SU-DHL-6 (cell line): Measurements from ENCODE around the gene ATRNL1.

Experiments
- H2AFZ ChIP-seq: fragments of 200-600 bp; sonication (generic); 2 replicates; pipeline ENCODE4 v1.6.1; 2014; ENCODE audit warnings: low read depth, mild to moderate bottlenecking, moderate library complexity, mixed read lengths, antibody characterized with exemption, low read length; ENCODE audit not compliant: severe bottlenecking
- H3F3A ChIP-seq: fragments of 200-600 bp; shearing (Covaris generic); 2 replicates; pipeline ENCODE4 v1.6.0; 2016; ENCODE audit warnings: antibody characterized with exemption, mild to moderate bottlenecking; ENCODE audit not compliant: insufficient read depth
- H3K27ac ChIP-seq: fragments of 200-600 bp; sonication (generic); 2 replicates; pipeline ENCODE4 v1.5.1; 2016; ENCODE audit warnings: low read depth, mild to moderate bottlenecking, low read length, moderate library complexity, mixed read lengths
- H3K27me3 ChIP-seq: fragments of 200-600 bp; sonication (generic), shearing (Covaris generic); 2 replicates; pipeline ENCODE4 v1.6.0; 2014; ENCODE audit warnings: mild to moderate bottlenecking, low read length
- H3K36me3 ChIP-seq: fragments of 200-600 bp; sonication (generic); 2 replicates; pipeline ENCODE4 v1.6.1; 2014; ENCODE audit warnings: mild to moderate bottlenecking, low read length, mixed read lengths
- H3K4me2 ChIP-seq: fragments of 300-600, 200-600 bp; shearing (Covaris generic), sonication (generic); 2 replicates; pipeline ENCODE4 v1.6.0; 2014; ENCODE audit warnings: low read length, low read depth, mild to moderate bottlenecking; ENCODE audit not compliant: poor library complexity, severe bottlenecking
- H3K4me3 ChIP-seq: fragments of 200-600 bp; sonication (generic); 2 replicates; pipeline ENCODE4 v1.5.1; 2014; ENCODE audit warnings: antibody characterized with exemption, low read length, mild to moderate bottlenecking, mixed read lengths; ENCODE audit not compliant: insufficient read depth, poor library complexity, severe bottlenecking
- H3K79me2 ChIP-seq: fragments of 200-600 bp; sonication (generic); 2 replicates; pipeline ENCODE4 v1.6.1; 2014; ENCODE audit warnings: mild to moderate bottlenecking, low read length, moderate library complexity; ENCODE audit not compliant: insufficient read depth
- H3K9ac ChIP-seq: fragments of 200-600 bp; sonication (generic); 2 replicates; pipeline ENCODE4 v1.7.0; 2014; ENCODE audit warnings: mild to moderate bottlenecking, low read length
- H3K9me2 ChIP-seq: fragments of 200-600 bp; sonication (generic); replicated peaks from 2 replicates; pipeline ENCODE4 v1.6.1; 2014; ENCODE audit warnings: low read length; ENCODE audit not compliant: insufficient read depth
- H3K9me3 ChIP-seq: fragments of 200-600 bp; sonication (generic); 2 replicates; pipeline ENCODE4 v1.6.1; 2014; ENCODE audit warnings: low read length, mixed read lengths; ENCODE audit not compliant: insufficient read depth
- H4K20me1 ChIP-seq: fragments of 200-600 bp; sonication (generic); 2 replicates; pipeline ENCODE4 v1.6.1; 2014; ENCODE audit warnings: low read depth, mild to moderate bottlenecking, antibody characterized with exemption, low read length, moderate library complexity, mixed read lengths
- CTCF ChIP-seq: fragments of 200-600 bp; sonication (generic); IDR thresholded peaks from one replicate; pipeline ENCODE4 v1.5.1; 2017; ENCODE audit warnings: antibody characterized with exemption, mild to moderate bottlenecking, low read length, moderate library complexity; ENCODE audit not compliant: insufficient read depth, poor library complexity, severe bottlenecking
- EZH2phosphoT487 ChIP-seq: fragments of 200-600 bp; sonication (generic), shearing (Covaris generic); conservative IDR thresholded peaks from 2 replicates; pipeline ENCODE4 v1.6.1; 2018; ENCODE audit warnings: mild to moderate bottlenecking, antibody characterized with exemption, low read length, moderate library complexity, mixed read lengths

ATRNL1 gene

GRCh38 chr10:115977855-115978254 lies 884.7 kb downstream of the ATRNL1 start:
- TF ChIP-seq EZH2phosphoT487 (no peak), CTCF (no peak)
- Histone ChIP-seq H3K9ac (no peak overlapping the region), H3K27me3 (no peaks in the 10 kb centered on the region), H2AFZ (no peak overlapping the region), H3K9me2 (no peaks in the 10 kb centered on the region), H3K36me3 (no peaks in the 10 kb centered on the region), H3K79me2 (no peaks in the 10 kb centered on the region), H3K4me2 (no peak overlapping the region), H4K20me1 (no peaks in the 10 kb centered on the region), H3K4me3 (no peak overlapping the region), H3K9me3 (no peaks in the 10 kb centered on the region), H3K27ac (no peak overlapping the region), H3F3A (no peaks in the 10 kb centered on the region)

GRCh38 chr10:115979576-115979975 lies 886.4 kb downstream of the ATRNL1 start:
- Histone ChIP-seq H3K9me3 (no peaks in the 10 kb centered on the region), H3K27me3 (no peaks in the 10 kb centered on the region), H4K20me1 (no peaks in the 10 kb centered on the region), H2AFZ (no peak overlapping the region), H3K4me3 (no peak overlapping the region), H3K27ac (no peak overlapping the region), H3F3A (no peaks in the 10 kb centered on the region), H3K9ac (no peak overlapping the region), H3K4me2 (no peak overlapping the region), H3K36me3 (no peaks in the 10 kb centered on the region), H3K79me2 (no peaks in the 10 kb centered on the region), H3K9me2 (no peaks in the 10 kb centered on the region)
- TF ChIP-seq EZH2phosphoT487 (no peak), CTCF (no peak)

- Histone ChIP-seq H3K27me3 (no peaks in the 10 kb centered on the region), H3K9me3 (no peaks in the 10 kb centered on the region), H2AFZ (no peak overlapping the region), H3K36me3 (no peaks in the 10 kb centered on the region), H3K27ac (no peak overlapping the region), H4K20me1 (no peaks in the 10 kb centered on the region), H3K9ac (no peak overlapping the region), H3K4me2 (no peak overlapping the region), H3F3A (no peaks in the 10 kb centered on the region), H3K79me2 (no peaks in the 10 kb centered on the region), H3K9me2 (no peaks in the 10 kb centered on the region), H3K4me3 (no peak overlapping the region)
- TF ChIP-seq CTCF (no peak), EZH2phosphoT487 (no peak)
These were observed 887.3 kb downstream of the ATRNL1 start for GRCh38 chr10:115980470-115980869.
